ENCODE results near the gene MIF. TPM values are rescaled to one million over a fixed set of nuclear protein-coding genes. Genes with fewer than 3 reads are reported as not detected.
"Not testable (repeated sequence)": the region's sequence is repeated elsewhere in the genome, so short reads cannot be mapped to it uniquely, and the experiment has no call there.

Gene MIF
- total and polyA plus RNA-seq, 12 donors, result 49.4 to 2,556 (median 820) TPM

DNA sequence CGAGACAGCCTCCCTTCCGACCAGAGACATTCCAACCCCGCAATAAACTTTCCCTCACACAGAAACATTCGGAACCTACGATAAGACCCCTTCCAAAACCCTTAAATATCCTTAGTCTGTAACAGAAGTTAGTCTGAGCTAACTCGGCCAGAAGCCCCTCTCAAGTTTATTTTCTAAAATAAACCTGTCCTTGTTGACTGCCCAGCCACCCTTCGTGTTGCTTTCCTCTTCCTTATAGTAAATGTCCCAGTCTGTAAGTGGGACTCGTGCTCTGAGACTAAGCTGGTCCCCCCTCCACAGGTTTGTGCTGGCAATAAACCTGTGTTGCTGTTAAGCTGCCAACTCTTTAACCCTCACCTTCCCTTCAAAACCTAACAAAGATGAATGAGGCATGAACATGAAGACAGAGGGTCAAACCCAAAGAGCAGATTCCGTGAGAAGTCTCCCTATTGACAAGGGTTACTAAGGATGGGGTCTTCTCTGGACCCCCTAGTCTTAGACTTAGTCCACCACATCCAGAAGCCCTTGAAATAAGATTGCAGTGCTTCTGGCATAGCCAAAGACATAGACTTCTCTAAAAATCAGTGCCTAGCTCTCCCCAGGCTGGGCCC is 18.2 kb downstream of the MIF start:
- intact Hi-C loops (cut with DNase I), result no loop called here
- Histone ChIP-seq H3K27me3 (no peaks in the 10 kb centered on the region), H3K4me3 (no peak overlapping the region), H3K36me3 (replicated peaks in 1 of 2) (no peaks in the 10 kb centered on the region), H3K4me1 (replicated peaks in 1 of 2) (peaks cover 11 to 20% of the 10 kb centered on the region in 2 donors), H3K9me3 (replicated peaks in 1 of 3) (no peaks in the 10 kb centered on the region), H3K27ac (no peak overlapping the region)
- peak in 2 of 7 donors; percentile 19 to 33 for DNase-seq
- 90 to 94% (median 92%) methylated on average over 9 of the region's 9 CpGs for WGBS, 4 donors
- no peak for TF ChIP-seq POLR2A (IDR thresholded peaks at IDR 0.05)
- TF ChIP-seq, protein P1, sequence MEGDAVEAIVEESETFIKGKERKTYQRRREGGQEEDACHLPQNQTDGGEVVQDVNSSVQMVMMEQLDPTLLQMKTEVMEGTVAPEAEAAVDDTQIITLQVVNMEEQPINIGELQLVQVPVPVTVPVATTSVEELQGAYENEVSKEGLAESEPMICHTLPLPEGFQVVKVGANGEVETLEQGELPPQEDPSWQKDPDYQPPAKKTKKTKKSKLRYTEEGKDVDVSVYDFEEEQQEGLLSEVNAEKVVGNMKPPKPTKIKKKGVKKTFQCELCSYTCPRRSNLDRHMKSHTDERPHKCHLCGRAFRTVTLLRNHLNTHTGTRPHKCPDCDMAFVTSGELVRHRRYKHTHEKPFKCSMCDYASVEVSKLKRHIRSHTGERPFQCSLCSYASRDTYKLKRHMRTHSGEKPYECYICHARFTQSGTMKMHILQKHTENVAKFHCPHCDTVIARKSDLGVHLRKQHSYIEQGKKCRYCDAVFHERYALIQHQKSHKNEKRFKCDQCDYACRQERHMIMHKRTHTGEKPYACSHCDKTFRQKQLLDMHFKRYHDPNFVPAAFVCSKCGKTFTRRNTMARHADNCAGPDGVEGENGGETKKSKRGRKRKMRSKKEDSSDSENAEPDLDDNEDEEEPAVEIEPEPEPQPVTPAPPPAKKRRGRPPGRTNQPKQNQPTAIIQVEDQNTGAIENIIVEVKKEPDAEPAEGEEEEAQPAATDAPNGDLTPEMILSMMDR (IDR thresholded peaks at IDR 0.05), result no peak

DNA sequence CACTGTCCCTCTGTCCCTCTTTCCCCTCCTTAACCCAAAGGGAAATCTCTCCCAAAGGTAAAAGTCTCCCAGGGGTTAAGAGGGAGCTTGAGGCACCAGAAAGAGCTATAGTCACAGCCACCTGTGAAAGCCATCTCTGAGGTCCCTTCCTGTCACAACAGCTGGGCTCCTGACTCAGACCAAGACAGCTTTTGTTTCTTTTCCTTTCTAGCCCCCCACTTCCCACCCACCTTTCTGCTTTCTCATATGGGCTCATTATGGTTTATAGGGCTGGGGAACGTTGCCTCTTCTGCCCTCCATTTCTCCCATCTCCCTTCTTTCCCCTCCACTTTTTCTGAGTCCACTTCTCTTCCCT is 19.1 kb downstream of the MIF start:
- H3K36me3 ChIP-seq (replicated peaks in 1 of 2), result no peaks in the 10 kb centered on the region
- WGBS, 4 donors, result 0% methylated on average over 1 of the region's 1 CpG
- H3K9me3 ChIP-seq (replicated peaks in 1 of 3), result no peaks in the 10 kb centered on the region
- peak in 1 of 7 donors; percentile 19 for DNase-seq
- H3K27me3 ChIP-seq, result no peaks in the 10 kb centered on the region
- intact Hi-C loops (cut with DNase I), result no loop called here
- peak overlapping the region; percentile 74 to 90 (median 80) for H3K27ac ChIP-seq
- H3K4me3 ChIP-seq, result peak overlapping the region in 2 of 4 donors; percentile 42 to 61
- no peak for TF ChIP-seq POLR2A (IDR thresholded peaks at IDR 0.05)
- TF ChIP-seq, protein P1 (IDR thresholded peaks at IDR 0.05), result no peak
- H3K4me1 ChIP-seq (replicated peaks in 1 of 2), result peaks cover 11 to 20% of the 10 kb centered on the region in 2 donors

DNA sequence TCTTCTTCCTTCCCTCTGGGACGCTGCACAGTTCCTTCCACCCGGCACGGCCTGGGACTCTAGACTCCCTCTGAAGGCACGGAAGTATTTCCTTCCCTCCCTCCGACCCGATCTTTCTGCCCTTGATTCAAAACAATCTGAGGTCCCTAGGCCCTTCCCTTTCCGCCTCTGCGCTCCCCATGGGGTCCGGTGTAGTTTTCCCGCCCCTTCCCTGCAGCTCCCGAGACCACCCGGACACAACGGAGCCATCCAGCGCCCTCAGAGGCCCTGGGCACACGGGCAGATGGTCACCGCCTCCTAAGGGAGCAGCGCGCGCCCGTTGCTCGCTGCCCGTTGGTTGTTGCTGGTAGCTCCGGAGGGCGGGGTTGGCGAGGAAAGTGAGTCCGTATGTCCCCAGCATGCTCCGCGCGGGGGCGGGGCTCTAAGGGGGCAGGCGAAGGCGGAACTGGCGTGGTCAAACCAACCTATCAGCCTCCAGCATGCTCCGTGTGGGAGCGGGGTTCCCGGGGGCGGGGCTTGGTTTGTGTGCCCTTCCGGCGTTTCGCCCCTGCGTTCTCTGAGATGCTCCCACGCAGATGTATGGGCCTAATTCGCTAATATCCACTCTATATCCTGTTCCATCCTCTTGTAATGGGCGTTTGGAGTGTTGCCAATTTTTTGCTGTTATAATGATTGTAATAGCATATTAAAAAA is 19.6 kb downstream of the MIF start:
- peak; percentile 99 to 100 (median 100) for DNase-seq
- Histone ChIP-seq H3K27ac (peak overlapping the region; percentile 74 to 90 (median 80)), H3K36me3 (replicated peaks in 1 of 2) (no peaks in the 10 kb centered on the region), H3K27me3 (no peaks in the 10 kb centered on the region), H3K9me3 (replicated peaks in 1 of 3) (no peaks in the 10 kb centered on the region), H3K4me3 (peak overlapping the region in 3 of 4 donors; percentile 33 to 61 (median 42)), H3K4me1 (replicated peaks in 1 of 2) (peaks cover 11 to 20% of the 10 kb centered on the region in 2 donors)
- TF ChIP-seq, protein P1 (IDR thresholded peaks at IDR 0.05), result peak in 1 of 6 experiments; percentile 1
- peak; percentile 90 to 97 for TF ChIP-seq POLR2A (IDR thresholded peaks at IDR 0.05)
- intact Hi-C loops (cut with DNase I), result no loop called here
- WGBS, 4 donors, result 0 to 1% (median 0%) methylated on average over 13 to 44 of the region's 44 CpGs

DNA sequence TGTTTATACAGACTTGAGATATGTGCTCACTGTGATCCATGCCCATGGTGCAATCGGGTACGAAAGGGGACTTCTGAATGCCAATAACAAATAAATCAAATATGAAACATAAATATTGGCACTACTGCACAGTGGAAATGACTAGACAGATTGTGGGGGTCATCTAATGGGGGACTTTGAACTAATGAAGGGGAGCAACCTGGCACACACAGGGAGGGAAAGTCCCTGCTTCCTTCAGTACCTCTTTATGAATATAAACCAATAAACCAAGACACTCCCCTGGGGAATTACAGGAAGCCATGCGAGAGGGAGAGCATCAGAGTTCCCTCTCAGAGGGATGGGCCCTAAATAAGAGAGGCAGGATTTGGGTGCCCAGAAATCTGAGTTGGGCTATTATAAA is 21.1 kb downstream of the MIF start:
- Histone ChIP-seq H3K27ac (peak overlapping the region in 2 of 5 donors; percentile 4 to 59), H3K27me3 (no peaks in the 10 kb centered on the region), H3K36me3 (replicated peaks in 1 of 2) (no peaks in the 10 kb centered on the region), H3K9me3 (replicated peaks in 1 of 3) (no peaks in the 10 kb centered on the region), H3K4me3 (no peak overlapping the region), H3K4me1 (replicated peaks in 1 of 2) (peaks cover 11 to 15% of the 10 kb centered on the region in 2 donors)
- intact Hi-C loops (cut with DNase I), result no loop called here
- TF ChIP-seq POLR2A (IDR thresholded peaks at IDR 0.05), result no peak
- 55 to 64% (median 61%) methylated on average over 3 of the region's 3 CpGs for WGBS, 4 donors
- DNase-seq, result peak in 2 of 7 donors; percentile 21 to 40

DNA sequence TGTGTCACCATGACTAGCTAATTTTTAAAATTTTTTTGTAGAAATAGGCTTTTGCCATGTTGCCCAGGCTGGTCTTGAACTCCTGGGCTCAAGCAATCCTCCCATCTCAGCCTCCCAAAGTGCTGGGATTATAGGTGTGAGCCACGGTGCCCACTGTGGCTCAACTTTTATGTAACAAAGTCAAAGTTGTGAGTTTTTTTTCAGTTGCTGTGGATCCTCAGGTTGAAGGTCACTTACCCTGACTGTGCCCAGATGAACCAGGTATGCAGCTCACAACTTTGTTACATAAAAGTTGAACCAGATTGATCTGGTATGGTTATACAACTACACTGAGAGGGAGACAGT is 26.1 kb downstream of the MIF start:
- intact Hi-C loops (cut with DNase I), result not testable (repeated sequence)
- H3K27ac ChIP-seq, result peak overlapping the region in 4 of 5 donors; percentile 5 to 81 (median 54)

DNA sequence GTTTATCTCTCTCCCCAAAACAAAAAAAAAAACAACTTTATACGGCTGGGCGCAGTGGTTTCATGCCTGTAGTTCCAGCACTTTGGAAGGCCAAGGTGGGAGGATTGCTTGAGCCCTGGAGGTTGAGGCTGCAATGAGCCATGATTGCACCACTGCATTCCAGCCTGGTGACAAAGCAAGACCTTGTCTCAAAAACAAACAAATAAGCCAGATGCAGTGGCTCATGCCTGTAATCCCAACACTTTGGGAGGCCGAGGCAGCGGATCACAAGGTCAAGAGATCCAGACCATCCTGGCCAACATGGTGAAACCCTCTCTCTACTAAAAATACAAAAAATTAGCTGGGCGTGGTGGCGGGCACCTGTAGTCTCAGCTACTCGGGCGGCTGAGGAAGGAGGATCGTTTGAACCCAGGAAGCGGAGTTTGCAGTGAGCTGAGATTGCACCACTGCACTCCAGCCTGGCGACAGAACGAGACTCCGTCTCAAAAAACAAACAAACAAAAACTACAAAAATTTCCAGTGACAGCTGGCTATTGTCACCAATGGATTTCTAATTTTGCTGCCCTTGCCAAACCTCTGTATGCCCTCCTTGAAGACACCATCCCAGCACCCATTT is 27.5 kb downstream of the MIF start:
- peak in 3 of 7 donors; percentile 48 to 72 (median 62) for DNase-seq
- H3K27ac ChIP-seq, result peak overlapping the region in 2 of 5 donors; percentile 15 to 35
- H3K4me3 ChIP-seq; H3K4me1 ChIP-seq (replicated peaks in 1 of 2); intact Hi-C loops (cut with DNase I); H3K36me3 ChIP-seq (replicated peaks in 1 of 2); H3K27me3 ChIP-seq; H3K9me3 ChIP-seq (replicated peaks in 1 of 3): not testable (repeated sequence)
- 82 to 85% (median 83%) methylated on average over 13 of the region's 13 CpGs for WGBS, 4 donors

More for the DNA sequence above, 26.1 kb downstream of the MIF start:
- H3K4me1 ChIP-seq (replicated peaks in 1 of 2); H3K36me3 ChIP-seq (replicated peaks in 1 of 2); H3K9me3 ChIP-seq (replicated peaks in 1 of 3); H3K27me3 ChIP-seq; DNase-seq; H3K4me3 ChIP-seq: not testable (repeated sequence)
- WGBS, 4 donors, result 40 to 80% (median 62%) methylated on average over 1 of the region's 1 CpG
